Activated CD8-positive, alpha-beta memory T cell treated with anti-CD3 and anti-CD28 coated beads for 1 hour (primary cell): Measurements from ENCODE around the gene STAB2.

Experiments used
- DNase-seq, 2 donors: peaks; one replicate each; pipeline ENCODE4 v3.0.0-alpha.2; 2020; ENCODE audit warnings: low read depth in 1 of 2; ENCODE audit errors: extremely low read depth in 1 of 2

The STAB2 gene, protein sequence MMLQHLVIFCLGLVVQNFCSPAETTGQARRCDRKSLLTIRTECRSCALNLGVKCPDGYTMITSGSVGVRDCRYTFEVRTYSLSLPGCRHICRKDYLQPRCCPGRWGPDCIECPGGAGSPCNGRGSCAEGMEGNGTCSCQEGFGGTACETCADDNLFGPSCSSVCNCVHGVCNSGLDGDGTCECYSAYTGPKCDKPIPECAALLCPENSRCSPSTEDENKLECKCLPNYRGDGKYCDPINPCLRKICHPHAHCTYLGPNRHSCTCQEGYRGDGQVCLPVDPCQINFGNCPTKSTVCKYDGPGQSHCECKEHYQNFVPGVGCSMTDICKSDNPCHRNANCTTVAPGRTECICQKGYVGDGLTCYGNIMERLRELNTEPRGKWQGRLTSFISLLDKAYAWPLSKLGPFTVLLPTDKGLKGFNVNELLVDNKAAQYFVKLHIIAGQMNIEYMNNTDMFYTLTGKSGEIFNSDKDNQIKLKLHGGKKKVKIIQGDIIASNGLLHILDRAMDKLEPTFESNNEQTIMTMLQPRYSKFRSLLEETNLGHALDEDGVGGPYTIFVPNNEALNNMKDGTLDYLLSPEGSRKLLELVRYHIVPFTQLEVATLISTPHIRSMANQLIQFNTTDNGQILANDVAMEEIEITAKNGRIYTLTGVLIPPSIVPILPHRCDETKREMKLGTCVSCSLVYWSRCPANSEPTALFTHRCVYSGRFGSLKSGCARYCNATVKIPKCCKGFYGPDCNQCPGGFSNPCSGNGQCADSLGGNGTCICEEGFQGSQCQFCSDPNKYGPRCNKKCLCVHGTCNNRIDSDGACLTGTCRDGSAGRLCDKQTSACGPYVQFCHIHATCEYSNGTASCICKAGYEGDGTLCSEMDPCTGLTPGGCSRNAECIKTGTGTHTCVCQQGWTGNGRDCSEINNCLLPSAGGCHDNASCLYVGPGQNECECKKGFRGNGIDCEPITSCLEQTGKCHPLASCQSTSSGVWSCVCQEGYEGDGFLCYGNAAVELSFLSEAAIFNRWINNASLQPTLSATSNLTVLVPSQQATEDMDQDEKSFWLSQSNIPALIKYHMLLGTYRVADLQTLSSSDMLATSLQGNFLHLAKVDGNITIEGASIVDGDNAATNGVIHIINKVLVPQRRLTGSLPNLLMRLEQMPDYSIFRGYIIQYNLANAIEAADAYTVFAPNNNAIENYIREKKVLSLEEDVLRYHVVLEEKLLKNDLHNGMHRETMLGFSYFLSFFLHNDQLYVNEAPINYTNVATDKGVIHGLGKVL (N-terminal part only)

DNA sequence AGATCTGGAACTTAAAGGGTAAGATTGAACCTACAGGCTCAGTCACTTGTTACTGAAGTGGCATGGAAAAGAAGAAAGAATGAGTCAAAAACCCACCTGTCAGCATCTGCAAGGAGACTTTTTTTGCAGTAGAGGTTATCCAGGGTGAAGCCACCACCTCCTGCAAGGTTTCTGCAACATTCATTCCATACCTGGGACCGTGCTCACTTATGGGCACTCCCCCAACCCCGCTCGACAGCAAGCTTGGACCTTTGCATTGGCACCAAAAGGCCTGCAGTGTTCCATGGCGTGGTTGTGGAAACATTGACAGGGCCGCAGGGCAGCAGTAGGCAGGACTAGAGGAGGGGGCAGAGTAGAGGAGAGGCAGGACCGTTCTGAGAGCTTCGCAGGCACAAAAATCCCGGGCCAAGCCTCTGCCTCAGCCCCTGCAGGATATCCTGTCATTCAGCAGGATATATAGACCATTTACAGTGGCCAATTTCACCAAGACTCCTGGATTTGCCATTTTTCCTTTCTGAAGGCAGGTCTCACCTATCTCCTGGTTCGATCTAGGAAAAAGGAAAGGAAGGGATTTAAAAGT, at the start of gene STAB2:
TSS of gene STAB2 (plus strand) at position 483 of the 580 bp plus-strand sequence. CDS start 204 bp downstream, outside the sequence.
- no peak for DNase-seq

DNA sequence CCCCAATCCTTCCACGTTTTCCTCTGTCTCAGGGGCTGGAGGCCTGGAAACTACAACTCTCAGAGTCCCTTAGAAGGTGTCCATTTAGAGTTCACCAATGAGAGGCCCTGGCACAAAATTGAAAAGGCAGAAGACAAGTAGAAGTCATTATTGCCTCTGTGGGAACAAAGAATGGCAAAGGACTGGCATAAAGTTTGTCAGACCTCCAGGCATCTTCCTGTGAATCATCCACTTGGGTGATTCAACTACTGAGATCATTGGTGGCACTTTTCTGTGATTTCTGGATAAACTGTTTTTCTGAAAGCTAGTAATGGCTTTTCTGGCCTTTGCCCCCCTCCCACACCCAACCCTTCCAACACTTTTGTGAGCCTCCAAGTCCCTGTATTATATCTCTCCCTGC, 48.7 kb upstream of the STAB2 start:
- DNase-seq: no peak

DNA sequence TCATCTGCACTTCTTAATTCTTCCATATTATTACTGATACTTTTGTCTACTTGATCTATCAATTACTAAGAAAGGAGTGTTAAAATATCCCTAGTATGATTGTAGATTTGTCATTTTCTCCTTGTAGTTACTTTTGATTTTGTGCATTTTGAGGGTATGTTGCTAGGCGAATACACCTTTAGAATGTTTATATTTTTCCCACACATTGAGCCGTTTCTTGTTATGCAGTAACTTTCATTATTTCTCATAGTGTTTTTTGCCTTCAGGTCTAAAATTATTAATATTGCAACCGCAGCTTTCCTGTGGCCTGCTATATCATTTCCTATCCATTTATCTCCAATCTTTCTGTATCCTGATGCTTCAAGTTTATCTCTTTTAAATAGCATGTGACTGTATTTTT, 46.8 kb upstream of the STAB2 start:
- no peak for DNase-seq

GRCh38 chr12:103542078-103542477, 45.0 kb upstream of the STAB2 start:
- no peak for DNase-seq

DNA sequence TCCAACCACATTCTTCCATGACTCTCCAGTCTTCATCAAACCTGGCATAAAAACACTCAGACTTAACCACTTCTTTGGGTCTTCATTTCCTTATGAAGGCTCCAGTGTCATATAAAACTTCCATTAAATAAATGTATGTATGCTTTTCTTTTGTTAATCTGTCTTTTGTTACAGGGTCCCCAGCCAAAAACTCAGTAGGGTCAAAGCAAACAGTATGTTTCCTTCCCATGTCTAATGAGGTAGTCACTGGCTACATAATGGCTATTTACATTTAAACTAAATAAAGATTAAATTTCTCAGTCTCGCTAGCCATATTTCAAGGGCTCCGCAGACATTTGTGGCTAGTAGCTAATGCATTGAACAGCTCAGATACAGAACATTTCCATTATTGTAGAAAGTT, 40.1 kb upstream of the STAB2 start:
- DNase-seq: no peak

DNA sequence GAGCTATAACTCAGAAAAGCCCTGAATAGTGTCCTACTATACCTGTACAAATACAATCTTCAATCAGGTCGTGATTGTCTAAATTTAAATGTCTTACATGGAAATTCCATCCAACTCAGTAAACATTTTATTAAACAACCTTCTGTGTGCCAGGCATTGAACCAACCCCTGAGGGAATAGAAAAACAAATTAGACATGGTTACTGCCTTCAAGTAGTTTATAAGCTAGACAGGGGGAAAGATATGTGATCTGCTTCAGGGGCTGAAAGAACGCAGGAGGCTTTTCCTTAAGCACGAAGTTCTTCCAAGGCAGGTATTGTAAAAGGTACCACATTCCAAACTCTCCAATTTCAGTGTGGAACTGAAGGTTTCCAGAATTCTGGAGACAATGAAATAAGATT, 39.7 kb upstream of the STAB2 start:
- DNase-seq: no peak

GRCh38 chr12:103547929-103548328, 39.1 kb upstream of the STAB2 start:
- DNase-seq: no peak

DNA sequence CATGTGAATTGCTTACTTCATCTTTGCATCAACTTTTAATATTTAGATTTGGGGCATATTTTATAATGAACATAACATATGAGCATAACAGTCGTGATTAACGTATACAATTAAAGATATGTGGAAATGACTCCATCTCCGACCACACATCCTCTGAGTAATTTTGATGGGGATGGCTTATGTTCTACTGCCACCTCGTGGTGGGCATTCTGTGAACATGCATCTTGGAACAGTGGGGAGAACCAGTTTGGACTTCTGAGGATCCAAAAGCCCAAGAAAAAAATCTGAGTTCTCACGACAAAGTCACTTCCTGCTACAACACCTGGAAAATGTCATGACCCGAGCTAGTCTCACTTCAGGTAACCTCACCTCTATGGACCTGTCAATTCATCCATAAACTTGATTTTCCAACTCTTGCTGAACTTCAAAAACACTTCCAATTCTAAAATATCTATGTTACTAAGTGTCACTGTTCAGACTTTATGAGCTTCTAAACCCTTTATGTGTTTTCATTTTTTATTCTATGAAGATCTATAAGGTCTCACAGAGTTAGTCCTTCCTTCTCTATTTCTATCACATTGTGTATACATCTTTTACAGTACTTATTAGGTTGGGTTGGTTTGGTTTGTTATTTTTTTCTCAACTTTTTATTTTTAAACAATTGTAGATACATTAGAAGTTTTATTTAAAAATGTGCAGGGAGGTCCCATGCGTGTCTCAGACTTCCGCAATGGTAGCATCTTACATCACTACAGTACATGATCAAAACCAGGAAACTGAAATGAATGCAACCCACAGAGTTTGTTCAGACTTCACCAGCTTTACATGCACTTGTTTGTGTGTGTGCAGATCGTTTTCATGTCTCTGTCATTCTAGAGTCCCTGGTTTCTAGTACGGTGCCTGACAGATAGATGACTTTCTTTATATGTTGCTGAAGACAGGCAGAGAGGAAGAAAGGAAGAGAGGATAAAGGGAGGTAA, 38.2 kb upstream of the STAB2 start:
- DNase-seq: peak; percentile 22 to 46

DNA sequence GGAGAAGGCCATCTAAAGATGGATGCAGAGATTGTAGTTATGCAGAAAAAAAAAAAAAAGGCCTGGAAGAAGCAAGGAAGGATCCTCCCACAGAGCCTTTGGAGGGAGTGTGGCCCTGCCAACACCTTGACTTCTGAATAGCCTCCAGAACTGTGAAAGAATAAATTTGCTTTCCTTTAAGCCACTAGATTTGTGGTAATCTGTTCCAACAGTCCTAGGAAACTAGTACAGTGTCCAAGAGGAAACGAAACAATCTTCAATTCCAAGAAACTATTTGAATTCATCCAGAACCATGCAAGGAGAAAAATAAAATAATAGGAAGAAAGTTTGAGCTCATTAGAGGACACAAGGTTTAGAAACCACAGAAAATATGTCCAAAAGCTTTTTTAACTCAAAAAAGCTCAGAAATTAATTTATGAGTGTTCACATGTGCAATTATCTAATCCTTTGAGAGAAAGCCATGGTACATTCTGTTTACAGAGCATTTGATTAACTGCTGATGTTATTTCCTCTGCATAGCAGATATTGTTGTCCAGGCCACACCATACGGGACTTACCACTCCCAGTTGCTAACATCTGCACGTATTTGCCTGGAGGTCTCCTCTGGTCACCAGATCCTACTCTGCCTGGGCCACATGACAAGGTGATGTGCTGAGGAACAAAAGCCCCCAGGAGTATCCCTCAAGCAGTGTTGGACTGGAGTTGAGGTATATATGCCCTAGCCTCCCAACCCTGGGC, 30.0 kb upstream of the STAB2 start:
- no peak for DNase-seq

- DNase-seq: no peak
These were observed 29.5 kb upstream of the STAB2 start for GRCh38 chr12:103557628-103558010.

DNA sequence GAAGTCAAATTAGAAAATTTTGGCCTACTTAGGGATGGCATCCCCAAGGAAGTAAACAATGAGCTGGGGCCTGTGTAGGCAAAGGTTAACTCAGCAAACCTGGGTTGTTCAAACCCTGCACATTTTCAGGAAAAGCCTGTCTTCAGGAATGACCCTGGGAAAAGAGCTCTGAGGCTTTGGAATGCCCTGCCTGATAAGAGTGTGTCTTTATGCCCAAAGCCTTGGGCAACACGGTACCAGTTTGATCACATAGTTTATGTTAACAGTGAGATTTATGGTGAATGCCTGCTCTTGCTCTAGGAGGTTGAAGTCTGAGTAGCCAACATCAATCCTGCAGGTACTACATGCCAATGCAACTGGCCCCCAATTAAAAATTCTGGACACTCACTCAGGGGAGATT, 28.2 kb upstream of the STAB2 start:
- DNase-seq: no peak

GRCh38 chr12:103560604-103561101, 26.4 kb upstream of the STAB2 start:
- DNase-seq: no peak

DNA sequence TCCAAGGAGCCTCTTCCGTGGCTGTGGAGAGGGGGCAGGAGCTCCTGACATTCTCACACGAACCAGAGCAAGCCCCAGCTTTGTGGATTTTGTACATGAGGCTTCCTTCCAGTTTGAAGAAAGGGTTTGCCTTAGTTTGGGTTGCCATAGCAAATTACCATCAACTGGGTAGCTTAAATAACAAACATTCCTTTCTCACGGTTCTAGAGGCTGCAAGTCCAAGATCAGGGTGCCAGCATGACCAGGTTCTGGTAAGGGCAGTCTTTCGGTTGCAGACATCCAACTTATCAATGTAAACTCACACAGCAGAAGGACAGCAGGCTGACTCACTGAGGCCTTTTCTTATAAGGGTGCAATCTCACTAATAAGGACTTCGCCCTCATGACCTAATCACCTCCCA, 25.9 kb upstream of the STAB2 start:
- DNase-seq: no peak

- no peak for DNase-seq
These were observed 20.7 kb upstream of the STAB2 start for GRCh38 chr12:103566398-103566797.

GRCh38 chr12:103569278-103569677, 17.8 kb upstream of the STAB2 start:
- no peak for DNase-seq

DNA sequence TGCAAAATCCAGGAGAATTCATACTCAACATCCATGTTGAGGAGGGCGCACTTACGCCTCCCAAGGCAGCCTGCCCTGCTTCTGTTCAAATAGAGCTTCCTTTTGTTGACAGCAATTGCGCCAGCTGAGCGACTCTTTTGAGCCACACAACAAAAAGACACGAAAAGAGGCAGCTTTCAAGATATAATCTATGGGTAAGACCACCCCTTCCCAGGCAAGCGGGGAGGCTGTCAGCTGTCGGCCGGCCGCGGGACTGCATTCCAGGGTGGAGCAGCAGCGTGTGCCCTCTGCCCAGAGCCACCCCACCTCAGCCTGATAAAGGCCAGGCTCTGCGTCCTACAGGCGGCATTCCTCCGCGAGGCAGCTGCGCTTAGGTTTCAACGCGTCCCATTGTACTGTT, 15.8 kb upstream of the STAB2 start:
- DNase-seq: no peak

DNA sequence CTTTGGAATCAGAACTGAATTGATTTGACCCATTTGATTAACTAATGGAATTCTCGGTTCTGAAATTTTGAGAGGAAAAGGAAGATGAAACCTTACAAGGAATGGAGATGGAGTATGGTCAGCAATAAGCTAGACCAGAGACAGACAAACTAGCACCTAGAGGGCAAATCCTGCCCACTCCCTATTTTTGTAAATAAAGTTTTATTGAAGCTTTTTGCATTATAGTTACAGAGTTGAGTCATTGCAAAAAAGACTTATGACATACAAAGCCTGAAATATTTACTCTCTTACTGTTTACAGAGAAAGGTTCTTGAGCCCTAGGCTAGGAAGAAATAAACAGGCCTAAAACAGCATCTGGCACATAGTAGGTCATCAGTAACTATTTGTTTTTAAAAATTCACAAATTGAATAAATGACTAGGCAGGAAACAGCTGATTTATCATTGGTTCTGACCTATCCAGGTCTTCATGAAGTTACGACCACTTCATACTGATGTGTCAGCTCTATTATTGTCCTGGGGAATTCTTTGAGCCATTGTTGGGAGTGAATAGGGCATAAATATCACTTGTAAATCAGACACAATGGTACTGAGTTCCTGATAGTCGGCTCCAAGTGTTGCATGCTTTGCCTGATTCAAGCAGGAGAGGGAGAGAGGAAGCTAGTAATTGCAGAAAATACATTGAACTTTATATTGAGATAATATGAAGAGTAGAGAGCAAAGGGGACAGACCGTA, 14.6 kb upstream of the STAB2 start:
- no peak for DNase-seq

DNA sequence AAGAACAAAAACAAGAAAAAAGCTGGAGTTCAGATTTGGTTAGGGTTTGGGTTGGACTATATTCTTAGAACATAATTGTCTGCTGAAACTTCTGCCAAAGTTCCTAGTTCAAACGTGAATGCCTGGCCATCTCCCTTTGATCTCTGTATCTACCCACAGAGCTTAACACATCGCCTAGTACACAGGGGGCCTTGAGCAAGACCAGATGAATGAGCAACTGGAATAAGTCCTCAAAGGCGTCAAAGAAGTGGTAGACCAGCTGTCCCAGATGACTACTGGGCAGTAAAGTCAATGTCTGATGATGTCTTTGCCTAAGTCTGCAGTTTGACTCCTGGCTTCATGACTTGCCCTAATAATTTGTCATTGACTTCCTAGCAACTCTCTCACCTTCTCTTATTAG, 13.9 kb upstream of the STAB2 start:
- no peak for DNase-seq
